ENCODE results near the gene KCNIP2.

DNA sequence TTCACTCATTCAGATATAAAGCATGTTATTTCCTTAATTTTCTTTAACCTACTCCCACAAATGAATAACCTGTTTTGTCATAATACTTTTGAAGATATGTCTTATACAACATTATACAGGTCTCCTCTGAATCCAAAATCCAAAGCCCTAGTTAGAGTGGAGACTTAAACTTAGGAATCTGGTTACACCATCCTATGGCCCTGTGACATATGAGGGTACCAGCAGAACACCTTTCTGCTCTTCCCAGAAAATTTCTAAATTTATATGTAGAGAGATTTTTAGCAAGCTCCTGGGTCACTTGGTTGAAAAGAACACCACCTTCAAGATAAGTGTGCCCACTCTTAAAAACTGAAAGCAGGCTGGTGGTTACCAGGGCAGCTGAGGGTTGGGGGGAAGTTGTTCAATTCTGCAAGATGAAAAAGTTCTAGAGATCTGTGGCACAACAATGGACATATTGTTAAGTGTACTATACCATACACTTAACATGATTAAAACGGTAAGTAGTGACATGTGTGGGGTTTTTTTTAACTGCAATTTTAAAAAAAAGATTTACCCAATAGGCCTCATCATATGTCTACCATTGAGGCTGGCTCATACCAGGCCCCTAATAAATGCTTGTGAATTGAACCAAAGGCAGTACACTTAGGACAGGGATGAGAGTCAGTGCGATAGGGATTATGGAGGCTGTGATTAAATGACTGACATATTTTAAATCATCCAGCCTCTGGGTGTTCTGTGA, 37.6 kb upstream of the KCNIP2 start:
- TF ChIP-seq CTCF (IDR thresholded peaks at IDR 0.05) (no peak), POLR2A (IDR thresholded peaks at IDR 0.05) (no peak)

All from right lobe of liver (tissue), 4 donors.